ENCODE results near the gene OMG. TPM values are rescaled to one million over a fixed set of nuclear protein-coding genes. Genes with fewer than 3 reads are reported as not detected.

Gene OMG
- total and polyA plus RNA-seq, 2 donors (not counting 1 experiment from before 2014, with no cell fraction given), result 0.39 to 1.7 TPM

GRCh38 chr17:31249835-31250141, 47.3 kb downstream of the OMG start:
- ChIA-PET CTCF (no interaction called here), POLR2A (no interaction called here)
- H4K20me1 ChIP-seq (ENCODE audit: control insufficient read depth, insufficient read depth, low read length, poor library complexity, severe bottlenecking), result no peaks in the 10 kb centered on the region
- H3K27ac Mint-ChIP-seq, result no peak overlapping the region
- H3K4me1 ChIP-seq (ENCODE audit: control insufficient read depth in 2 of 2, insufficient read depth in 2 of 2, low read length in 2 of 2), result peaks cover 2 to 11% of the 10 kb centered on the region in 2 donors
- peaks cover 0 to 8% of the 10 kb centered on the region in 2 experiments for H3K36me3 ChIP-seq (replicated peaks in 1 of 2; ENCODE audit: control extremely low read depth in 1 of 2, control insufficient read depth in 1 of 2, extremely low read depth in 1 of 2, insufficient read depth in 2 of 2, low read length in 1 of 2)
- no peak for DNase-seq
- H3K27me3 ChIP-seq (replicated peaks in 1 of 4; ENCODE audit: control extremely low read depth in 1 of 4, control insufficient read depth in 3 of 4, insufficient read depth in 4 of 4, low read length in 3 of 4), result no peaks in the 10 kb centered on the region
- H3K4me3 Mint-ChIP-seq, result no peak overlapping the region
- TF ChIP-seq CTCF (IDR thresholded peaks at IDR 0.05) (no peak), EZH2 (IDR thresholded peaks at IDR 0.05; ENCODE audit: borderline replicate concordance, insufficient read depth, low read depth, low read length, poor library complexity, severe bottlenecking) (no peak)
- no peak overlapping the region for H3K27ac ChIP-seq (ENCODE audit: low read length in 2 of 2)
- no peak overlapping the region for H2AFZ ChIP-seq (ENCODE audit: insufficient read depth, low read depth, low read length, poor library complexity, severe bottlenecking)
- H3K4me3 ChIP-seq (ENCODE audit: control extremely low read depth in 1 of 5, extremely low read depth in 1 of 5, insufficient read depth in 1 of 5, low read depth in 2 of 5, low read length in 4 of 5), result no peak overlapping the region
- WGBS (ENCODE audit: insufficient coverage), result no CpG with 5 or more reads among the region's 4 CpGs
- no peaks in the 10 kb centered on the region for H3K9me3 Mint-ChIP-seq (ENCODE audit: insufficient read depth)
- H3K4me2 ChIP-seq (replicated peaks; ENCODE audit: low read depth, low read length, poor library complexity, severe bottlenecking), result no peak overlapping the region
- no peaks in the 10 kb centered on the region for H3K79me2 ChIP-seq (ENCODE audit: control insufficient read depth, insufficient read depth, low read length)
- H3K27me3 Mint-ChIP-seq, result no peaks in the 10 kb centered on the region
- H3K9ac ChIP-seq (ENCODE audit: low read length), result no peak overlapping the region
- no peaks in the 10 kb centered on the region for H3K9me3 ChIP-seq (ENCODE audit: control extremely low read depth in 1 of 3, control insufficient read depth in 2 of 3, insufficient read depth in 1 of 3, low read length in 2 of 3)
- intact Hi-C loops (cut with micrococcal nuclease), result no loop called here
- peaks cover 13% of the 10 kb centered on the region for H3K4me1 Mint-ChIP-seq
- no peak for ATAC-seq (ENCODE audit: low read depth)

GRCh38 chr17:31248986-31249834, 47.8 kb downstream of the OMG start:
- ChIA-PET POLR2A (no interaction called here), CTCF (interaction anchor here (0.9 kb wide), 1 partner anchor 117 kb away, joined by 4 read pairs; no protein-coding TSS in a partner anchor)
- Histone ChIP-seq H3K27ac (ENCODE audit: low read length in 2 of 2) (no peak overlapping the region), H3K9me3 (ENCODE audit: control extremely low read depth in 1 of 3, control insufficient read depth in 2 of 3, insufficient read depth in 1 of 3, low read length in 2 of 3) (no peaks in the 10 kb centered on the region), H3K4me1 (ENCODE audit: control insufficient read depth in 2 of 2, insufficient read depth in 2 of 2, low read length in 2 of 2) (peaks cover 2 to 11% of the 10 kb centered on the region in 2 donors), H3K4me2 (replicated peaks; ENCODE audit: low read depth, low read length, poor library complexity, severe bottlenecking) (no peak overlapping the region), H3K79me2 (ENCODE audit: control insufficient read depth, insufficient read depth, low read length) (no peaks in the 10 kb centered on the region), H3K27me3 (replicated peaks in 1 of 4; ENCODE audit: control extremely low read depth in 1 of 4, control insufficient read depth in 3 of 4, insufficient read depth in 4 of 4, low read length in 3 of 4) (no peaks in the 10 kb centered on the region), H3K9ac (ENCODE audit: low read length) (no peak overlapping the region), H3K4me3 (ENCODE audit: control extremely low read depth in 1 of 5, extremely low read depth in 1 of 5, insufficient read depth in 1 of 5, low read depth in 2 of 5, low read length in 4 of 5) (no peak overlapping the region), H4K20me1 (ENCODE audit: control insufficient read depth, insufficient read depth, low read length, poor library complexity, severe bottlenecking) (no peaks in the 10 kb centered on the region), H2AFZ (ENCODE audit: insufficient read depth, low read depth, low read length, poor library complexity, severe bottlenecking) (no peak overlapping the region), H3K36me3 (replicated peaks in 1 of 2; ENCODE audit: control extremely low read depth in 1 of 2, control insufficient read depth in 1 of 2, extremely low read depth in 1 of 2, insufficient read depth in 2 of 2, low read length in 1 of 2) (peaks cover 0 to 8% of the 10 kb centered on the region in 2 experiments)
- DNase-seq (no peak), ATAC-seq (ENCODE audit: low read depth) (no peak)
- 100% methylated on average over 1 of the region's 5 CpGs for WGBS (ENCODE audit: insufficient coverage)
- H3K4me3 Mint-ChIP-seq, result no peak overlapping the region
- no peaks in the 10 kb centered on the region for H3K9me3 Mint-ChIP-seq (ENCODE audit: insufficient read depth)
- intact Hi-C loops (cut with micrococcal nuclease), result no loop called here
- peaks cover 13% of the 10 kb centered on the region for H3K4me1 Mint-ChIP-seq
- TF ChIP-seq EZH2 (IDR thresholded peaks at IDR 0.05; ENCODE audit: borderline replicate concordance, insufficient read depth, low read depth, low read length, poor library complexity, severe bottlenecking), result no peak
- TF ChIP-seq CTCF (IDR thresholded peaks at IDR 0.05), result no peak
- H3K27ac Mint-ChIP-seq, result no peak overlapping the region
- no peaks in the 10 kb centered on the region for H3K27me3 Mint-ChIP-seq

Measured in B cell (primary cell).